ENCODE results near the gene SERPINA4.

SERPINA4 gene

GRCh38 chr14:94560751-94561655, at the start of gene SERPINA4:
TSS of gene SERPINA4 (plus strand) at chr14:94561442. CDS start at chr14:94563483, 2,041 bp downstream.
- no peak for DNase-seq

- no peak for DNase-seq
Observed at GRCh38 chr14:94514351-94514750, 46.9 kb upstream of the SERPINA4 start.

- no peak for DNase-seq
Observed at GRCh38 chr14:94515426-94515825, 45.8 kb upstream of the SERPINA4 start.

- no peak for DNase-seq
Observed at GRCh38 chr14:94515856-94516255, 45.4 kb upstream of the SERPINA4 start.

GRCh38 chr14:94517248-94517640, 44.0 kb upstream of the SERPINA4 start:
- no peak for DNase-seq

- DNase-seq: no peak
Observed at GRCh38 chr14:94517641-94518257, 43.5 kb upstream of the SERPINA4 start.

- no peak for DNase-seq
Observed at GRCh38 chr14:94521375-94522114, 39.7 kb upstream of the SERPINA4 start.

- DNase-seq: no peak
Observed at GRCh38 chr14:94522115-94522724, 39.0 kb upstream of the SERPINA4 start.

- DNase-seq: no peak
Observed at GRCh38 chr14:94523265-94523664, 38.0 kb upstream of the SERPINA4 start.

- no peak for DNase-seq
Observed at GRCh38 chr14:94524093-94524492, 37.1 kb upstream of the SERPINA4 start.

GRCh38 chr14:94531187-94531586, 30.1 kb upstream of the SERPINA4 start:
- no peak for DNase-seq

- no peak for DNase-seq
Observed at GRCh38 chr14:94532447-94532846, 28.8 kb upstream of the SERPINA4 start.

GRCh38 chr14:94535506-94535905, 25.7 kb upstream of the SERPINA4 start:
- no peak for DNase-seq

GRCh38 chr14:94536836-94537235, 24.4 kb upstream of the SERPINA4 start:
- no peak for DNase-seq

- DNase-seq: no peak
Observed at GRCh38 chr14:94538070-94538740, 23.0 kb upstream of the SERPINA4 start.

GRCh38 chr14:94539181-94539580, 22.1 kb upstream of the SERPINA4 start:
- DNase-seq: no peak

GRCh38 chr14:94540031-94540794, 21.0 kb upstream of the SERPINA4 start:
- DNase-seq: no peak

- DNase-seq: no peak
Observed at GRCh38 chr14:94541234-94541975, 19.8 kb upstream of the SERPINA4 start.

GRCh38 chr14:94542111-94542810, 19.0 kb upstream of the SERPINA4 start:
- DNase-seq: no peak

- DNase-seq: no peak
Observed at GRCh38 chr14:94542811-94543440, 18.3 kb upstream of the SERPINA4 start.
